Uterus (tissue), 4 donors: Measurements from ENCODE around the gene BTBD9. TPM values are rescaled to one million over a fixed set of nuclear protein-coding genes. Genes with fewer than 3 reads are reported as not detected.
A peak's percentile ranks its signal among the peaks of the same experiment; 100 is the strongest.

Source experiments
- DNase-seq, 2 donors: peaks; one replicate each; pipeline ENCODE4 v3.0.0-alpha.2; 2019 to 2020
- H3K27ac ChIP-seq, 2 donors: fragments of 200-600 bp; sonication (generic); 1 replicate in 1 of 2; 2 replicates in 1 of 2; pipeline ENCODE4 v1.5.1; 2016 to 2018
- H3K27me3 ChIP-seq, 2 donors: fragments of 200-600 bp; sonication (generic); one replicate each; pipeline ENCODE4 v1.5.1; 2018 to 2019; ENCODE audit warnings: control low read depth in 1 of 2
- H3K36me3 ChIP-seq, 2 donors: fragments of 200-600 bp; sonication (generic); one replicate each; pipeline ENCODE4 v1.5.1; 2019; ENCODE audit warnings: control low read depth in 1 of 2
- H3K4me1 ChIP-seq, 2 donors: fragments of 200-600 bp; sonication (generic); one replicate each; pipeline ENCODE4 v1.5.1; 2018 to 2019; ENCODE audit warnings: control low read depth in 1 of 2
- H3K4me3 ChIP-seq, 2 donors: fragments of 200-600 bp; sonication (generic); 1 replicate in 1 of 2; 2 replicates in 1 of 2; pipeline ENCODE4 v1.5.1; 2018 to 2019; ENCODE audit warnings: mild to moderate bottlenecking in 1 of 2
- H3K9me3 ChIP-seq, 2 donors: fragments of 200-600 bp; sonication (generic); one replicate each; pipeline ENCODE4 v1.5.1; 2019; ENCODE audit warnings: control low read depth in 1 of 2
- POLR2A ChIP-seq, 2 donors: fragments of 450-650 bp; IDR thresholded peaks; one replicate each; pipeline ENCODE4 v1.6.1; 2016; ENCODE audit warnings: antibody characterized with exemption in 2 of 2, mild to moderate bottlenecking in 1 of 2, moderate library complexity in 1 of 2
- intact Hi-C: fragments of 100-400 bp; cut with DNase I; formaldehyde crosslinking; loops from one replicate; pipeline ENCODE4 v1.15.1; 2023; ENCODE audit warnings: low total_unique reads
- total RNA-seq, 4 donors: library from RNA; depleted of rRNA in 3 of 4; stranded (reverse); fragments of >200 nt in 3 of 4; gene quantifications; one replicate each; pipeline versions ENCODE4 v1.1.0 to v1.2.4, GENCODE V29; 2014 to 2023
- TF ChIP-seq, protein P1 (sequence below), 4 experiments: fragments of 200-600 bp in 2 of 4; fragments of 450-650 bp in 2 of 4; sonication (generic) in 2 of 4; IDR thresholded peaks; one replicate each; pipeline ENCODE4 v1.5.1; 2016 to 2019; ENCODE audit warnings: antibody characterized with exemption in 4 of 4, mild to moderate bottlenecking in 2 of 4, moderate library complexity in 1 of 4
- donor health status: DM: yes; HTN: yes; CAD: no.

The BTBD9 gene
- total RNA-seq, 4 donors from 2014 or later = 10.3 to 50.3 (median 34.4) TPM

GRCh38 chr6:38269461-38270172, 370.1 kb downstream of the BTBD9 start:
- TF ChIP-seq, protein P1, sequence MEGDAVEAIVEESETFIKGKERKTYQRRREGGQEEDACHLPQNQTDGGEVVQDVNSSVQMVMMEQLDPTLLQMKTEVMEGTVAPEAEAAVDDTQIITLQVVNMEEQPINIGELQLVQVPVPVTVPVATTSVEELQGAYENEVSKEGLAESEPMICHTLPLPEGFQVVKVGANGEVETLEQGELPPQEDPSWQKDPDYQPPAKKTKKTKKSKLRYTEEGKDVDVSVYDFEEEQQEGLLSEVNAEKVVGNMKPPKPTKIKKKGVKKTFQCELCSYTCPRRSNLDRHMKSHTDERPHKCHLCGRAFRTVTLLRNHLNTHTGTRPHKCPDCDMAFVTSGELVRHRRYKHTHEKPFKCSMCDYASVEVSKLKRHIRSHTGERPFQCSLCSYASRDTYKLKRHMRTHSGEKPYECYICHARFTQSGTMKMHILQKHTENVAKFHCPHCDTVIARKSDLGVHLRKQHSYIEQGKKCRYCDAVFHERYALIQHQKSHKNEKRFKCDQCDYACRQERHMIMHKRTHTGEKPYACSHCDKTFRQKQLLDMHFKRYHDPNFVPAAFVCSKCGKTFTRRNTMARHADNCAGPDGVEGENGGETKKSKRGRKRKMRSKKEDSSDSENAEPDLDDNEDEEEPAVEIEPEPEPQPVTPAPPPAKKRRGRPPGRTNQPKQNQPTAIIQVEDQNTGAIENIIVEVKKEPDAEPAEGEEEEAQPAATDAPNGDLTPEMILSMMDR (IDR thresholded peaks at IDR 0.05) = no peak
- no peak for TF ChIP-seq POLR2A (IDR thresholded peaks at IDR 0.05)
- Histone ChIP-seq H3K9me3 (no peaks in the 10 kb centered on the region), H3K4me1 (no peaks in the 10 kb centered on the region), H3K4me3 (no peak overlapping the region), H3K27ac (peak overlapping the region; percentile 66 to 76), H3K27me3 (no peaks in the 10 kb centered on the region), H3K36me3 (no peaks in the 10 kb centered on the region)
- DNase-seq = no peak
- intact Hi-C loops = no loop called here

- Histone ChIP-seq H3K27me3 (no peaks in the 10 kb centered on the region), H3K4me1 (no peaks in the 10 kb centered on the region), H3K9me3 (no peaks in the 10 kb centered on the region), H3K36me3 (no peaks in the 10 kb centered on the region), H3K27ac (peak overlapping the region; percentile 66 to 76), H3K4me3 (no peak overlapping the region)
- DNase-seq = peak in 1 of 2 donors; percentile 49
- no peak for TF ChIP-seq POLR2A (IDR thresholded peaks at IDR 0.05)
- TF ChIP-seq, protein P1 (IDR thresholded peaks at IDR 0.05) = no peak
- intact Hi-C loops = no loop called here
Measured at GRCh38 chr6:38268342-38268741, 371.4 kb downstream of the BTBD9 start.

- no peak for DNase-seq
- Histone ChIP-seq H3K4me1 (no peaks in the 10 kb centered on the region), H3K9me3 (no peaks in the 10 kb centered on the region), H3K27ac (no peak overlapping the region), H3K4me3 (no peak overlapping the region), H3K27me3 (no peaks in the 10 kb centered on the region), H3K36me3 (no peaks in the 10 kb centered on the region)
- no peak for TF ChIP-seq POLR2A (IDR thresholded peaks at IDR 0.05)
- TF ChIP-seq, protein P1 (IDR thresholded peaks at IDR 0.05) = no peak
- intact Hi-C loops = no loop called here
Measured at GRCh38 chr6:38266921-38267354, 372.8 kb downstream of the BTBD9 start.

GRCh38 chr6:38264605-38265004, 375.1 kb downstream of the BTBD9 start:
- Histone ChIP-seq H3K9me3 (no peaks in the 10 kb centered on the region), H3K36me3 (no peaks in the 10 kb centered on the region), H3K4me1 (no peaks in the 10 kb centered on the region), H3K27me3 (no peaks in the 10 kb centered on the region), H3K4me3 (no peak overlapping the region), H3K27ac (no peak overlapping the region)
- intact Hi-C loops = no loop called here
- no peak for DNase-seq
- TF ChIP-seq, protein P1 (IDR thresholded peaks at IDR 0.05) = no peak
- no peak for TF ChIP-seq POLR2A (IDR thresholded peaks at IDR 0.05)

- TF ChIP-seq, protein P1 (IDR thresholded peaks at IDR 0.05) = no peak
- TF ChIP-seq POLR2A (IDR thresholded peaks at IDR 0.05) = no peak
- DNase-seq = no peak
- Histone ChIP-seq H3K36me3 (no peaks in the 10 kb centered on the region), H3K9me3 (no peaks in the 10 kb centered on the region), H3K4me3 (no peak overlapping the region), H3K4me1 (no peaks in the 10 kb centered on the region), H3K27ac (no peak overlapping the region), H3K27me3 (no peaks in the 10 kb centered on the region)
- intact Hi-C loops = no loop called here
Measured at GRCh38 chr6:38262609-38263008, 377.1 kb downstream of the BTBD9 start.
